ENCODE measurements around the gene MACIR.
A peak's percentile ranks its signal among the peaks of the same experiment; 100 is the strongest.

Gene MACIR

GRCh38 chr5:103247118-103247517, 11.4 kb upstream of the MACIR start:
- no peak for FAIRE-seq

- FAIRE-seq, result no peak
These were observed 9.5 kb upstream of the MACIR start for GRCh38 chr5:103249068-103249467.

GRCh38 chr5:103254921-103255320, 3.6 kb upstream of the MACIR start:
- FAIRE-seq, result no peak

- FAIRE-seq, result no peak
These were observed 2.9 kb upstream of the MACIR start for GRCh38 chr5:103255691-103256090.

GRCh38 chr5:103256178-103256577, 2.4 kb upstream of the MACIR start:
- no peak for FAIRE-seq

GRCh38 chr5:103258957-103259704, 568 bp downstream of the MACIR start:
- FAIRE-seq, result no peak

- peak; percentile 9 for FAIRE-seq
These were observed 1.3 kb downstream of the MACIR start for GRCh38 chr5:103259705-103260355.

GRCh38 chr5:103260951-103261350, 2.4 kb downstream of the MACIR start:
- peak; percentile 33 for FAIRE-seq

- no peak for FAIRE-seq
These were observed 3.9 kb downstream of the MACIR start for GRCh38 chr5:103262422-103262871.

GRCh38 chr5:103263054-103263453, 4.5 kb downstream of the MACIR start:
- peak; percentile 24 for FAIRE-seq

GRCh38 chr5:103264508-103264907, 5.9 kb downstream of the MACIR start:
- no peak for FAIRE-seq

- FAIRE-seq, result no peak
These were observed 12.0 kb downstream of the MACIR start for GRCh38 chr5:103270581-103270980.

GRCh38 chr5:103271570-103272289, 13.2 kb downstream of the MACIR start:
- FAIRE-seq, result peak; percentile 85

GRCh38 chr5:103272377-103272776, 13.8 kb downstream of the MACIR start:
- no peak for FAIRE-seq

- no peak for FAIRE-seq
These were observed 15.4 kb downstream of the MACIR start for GRCh38 chr5:103273952-103274351.

- no peak for FAIRE-seq
These were observed 17.3 kb downstream of the MACIR start for GRCh38 chr5:103275851-103276250.

- no peak for FAIRE-seq
These were observed 22.4 kb downstream of the MACIR start for GRCh38 chr5:103280967-103281366.

GRCh38 chr5:103283120-103283519, 24.6 kb downstream of the MACIR start:
- FAIRE-seq, result no peak

- no peak for FAIRE-seq
These were observed 25.3 kb downstream of the MACIR start for GRCh38 chr5:103283869-103284268.

- no peak for FAIRE-seq
These were observed 28.1 kb downstream of the MACIR start for GRCh38 chr5:103286622-103287021.

GRCh38 chr5:103289024-103289423, 30.5 kb downstream of the MACIR start:
- FAIRE-seq, result no peak

- FAIRE-seq, result no peak
These were observed 32.3 kb downstream of the MACIR start for GRCh38 chr5:103290846-103291245.

- no peak for FAIRE-seq
These were observed 33.0 kb downstream of the MACIR start for GRCh38 chr5:103291606-103292005.

- FAIRE-seq, result peak; percentile 27
These were observed 34.5 kb downstream of the MACIR start for GRCh38 chr5:103293099-103293498.

Measured in islet of Langerhans (tissue), 1 donor.